Progenitor cell of endocrine pancreas (in vitro differentiated cells): ENCODE data around the gene PDE6B. TPM values are rescaled to one million over a fixed set of nuclear protein-coding genes. Genes with fewer than 3 reads are reported as not detected.

Experiments used
- DNase-seq: peaks from one replicate; pipeline ENCODE4 v3.0.0; 2021; ENCODE audit warnings: low spot score; ENCODE audit not compliant: unreplicated experiment
- H3K27ac Mint-ChIP-seq: 2 replicates; pipeline ENCODE4 v1.8.0; 2021; ENCODE audit warnings: mild to moderate bottlenecking, moderate library complexity, mixed read lengths
- H3K27me3 Mint-ChIP-seq: 2 replicates; pipeline ENCODE4 v1.8.0; 2021; ENCODE audit warnings: mixed read lengths
- H3K36me3 Mint-ChIP-seq: 2 replicates; pipeline ENCODE4 v1.8.0; 2022; ENCODE audit warnings: mixed read lengths; ENCODE audit not compliant: insufficient read depth
- H3K4me1 Mint-ChIP-seq: 2 replicates; pipeline ENCODE4 v1.8.0; 2021; ENCODE audit warnings: low read depth, mixed read lengths
- H3K4me3 Mint-ChIP-seq: 2 replicates; pipeline ENCODE4 v1.8.0; 2021; ENCODE audit warnings: low read depth, mild to moderate bottlenecking, moderate library complexity, mixed read lengths
- H3K9me3 Mint-ChIP-seq: 2 replicates; pipeline ENCODE4 v1.8.0; 2021; ENCODE audit warnings: low read depth, mixed read lengths
- total RNA-seq: library from RNA; stranded (reverse); gene quantifications from 2 replicates; pipeline ENCODE4 v1.2.1, GENCODE V29; 2021
- TF ChIP-seq, protein P1 (sequence below): fragments of 200-600 bp; sonication (generic); IDR thresholded peaks from one replicate; pipeline ENCODE4 v1.5.0; 2021; ENCODE audit warnings: antibody characterized with exemption, mild to moderate bottlenecking; ENCODE audit not compliant: unreplicated experiment

Gene PDE6B
- total RNA-seq, 1 donor from 2014 or later: 10.4 TPM

- Mint-ChIP-seq H3K27ac (no peak overlapping the region), H3K27me3 (no peaks in the 10 kb centered on the region), H3K9me3 (no peaks in the 10 kb centered on the region), H3K4me3 (peak overlapping the region; percentile 47), H3K4me1 (no peaks in the 10 kb centered on the region), H3K36me3 (no peaks in the 10 kb centered on the region)
- DNase-seq: no peak
- TF ChIP-seq, protein P1, sequence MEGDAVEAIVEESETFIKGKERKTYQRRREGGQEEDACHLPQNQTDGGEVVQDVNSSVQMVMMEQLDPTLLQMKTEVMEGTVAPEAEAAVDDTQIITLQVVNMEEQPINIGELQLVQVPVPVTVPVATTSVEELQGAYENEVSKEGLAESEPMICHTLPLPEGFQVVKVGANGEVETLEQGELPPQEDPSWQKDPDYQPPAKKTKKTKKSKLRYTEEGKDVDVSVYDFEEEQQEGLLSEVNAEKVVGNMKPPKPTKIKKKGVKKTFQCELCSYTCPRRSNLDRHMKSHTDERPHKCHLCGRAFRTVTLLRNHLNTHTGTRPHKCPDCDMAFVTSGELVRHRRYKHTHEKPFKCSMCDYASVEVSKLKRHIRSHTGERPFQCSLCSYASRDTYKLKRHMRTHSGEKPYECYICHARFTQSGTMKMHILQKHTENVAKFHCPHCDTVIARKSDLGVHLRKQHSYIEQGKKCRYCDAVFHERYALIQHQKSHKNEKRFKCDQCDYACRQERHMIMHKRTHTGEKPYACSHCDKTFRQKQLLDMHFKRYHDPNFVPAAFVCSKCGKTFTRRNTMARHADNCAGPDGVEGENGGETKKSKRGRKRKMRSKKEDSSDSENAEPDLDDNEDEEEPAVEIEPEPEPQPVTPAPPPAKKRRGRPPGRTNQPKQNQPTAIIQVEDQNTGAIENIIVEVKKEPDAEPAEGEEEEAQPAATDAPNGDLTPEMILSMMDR: no peak
These were observed 54.7 kb downstream of the PDE6B start for GRCh38 chr4:680091-680490.

GRCh38 chr4:680551-680927, 55.2 kb downstream of the PDE6B start:
- Mint-ChIP-seq H3K27me3 (no peaks in the 10 kb centered on the region), H3K36me3 (no peaks in the 10 kb centered on the region), H3K9me3 (no peaks in the 10 kb centered on the region), H3K4me1 (no peaks in the 10 kb centered on the region), H3K4me3 (peak overlapping the region; percentile 47), H3K27ac (no peak overlapping the region)
- TF ChIP-seq, protein P1: no peak
- no peak for DNase-seq

GRCh38 chr4:680928-681645, 55.7 kb downstream of the PDE6B start:
- no peaks in the 10 kb centered on the region for H3K27me3 Mint-ChIP-seq
- TF ChIP-seq, protein P1: no peak
- no peak for DNase-seq
- H3K36me3 Mint-ChIP-seq: no peaks in the 10 kb centered on the region
- no peak overlapping the region for H3K27ac Mint-ChIP-seq
- H3K4me3 Mint-ChIP-seq: peak overlapping the region; percentile 47
- H3K9me3 Mint-ChIP-seq: no peaks in the 10 kb centered on the region
- H3K4me1 Mint-ChIP-seq: no peaks in the 10 kb centered on the region

- Mint-ChIP-seq H3K27ac (no peak overlapping the region), H3K27me3 (no peaks in the 10 kb centered on the region), H3K4me1 (no peaks in the 10 kb centered on the region)
These were observed 56.5 kb downstream of the PDE6B start for GRCh38 chr4:681736-682451.

DNA sequence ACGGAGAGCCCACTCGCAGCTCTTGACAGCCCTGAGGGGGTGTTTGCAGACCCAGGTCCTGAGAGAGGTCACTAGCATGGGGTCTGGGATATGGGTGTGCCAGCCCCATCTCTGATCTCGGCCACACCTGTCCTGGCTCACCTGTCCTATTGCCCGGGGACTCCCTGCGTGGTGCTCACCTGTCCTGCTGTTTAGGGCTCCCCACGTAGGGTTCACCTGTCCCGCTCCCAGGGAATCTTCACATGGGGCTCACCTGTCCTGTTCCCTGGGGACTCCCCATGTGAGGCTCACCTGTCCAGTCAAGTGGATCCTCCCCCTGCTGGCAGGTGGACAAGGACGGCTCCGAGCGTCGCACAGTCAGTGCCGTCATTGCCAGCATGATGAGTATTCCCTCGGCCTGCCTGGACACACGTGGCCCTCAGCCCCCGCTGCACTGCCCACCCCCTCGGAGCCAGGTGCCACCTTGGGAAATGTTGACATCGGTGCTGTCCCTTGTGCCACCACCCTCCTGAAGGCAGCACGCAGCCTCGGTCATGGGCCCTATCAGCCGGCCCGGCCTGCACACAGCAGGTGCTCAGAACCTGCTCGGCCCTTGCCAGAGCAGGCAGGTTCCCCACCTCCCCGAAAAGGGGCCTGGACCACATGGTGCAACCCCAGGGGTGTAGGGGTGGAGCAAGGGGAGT, 57.3 kb downstream of the PDE6B start:
- Mint-ChIP-seq H3K27me3 (no peaks in the 10 kb centered on the region), H3K9me3 (no peaks in the 10 kb centered on the region), H3K4me1 (peaks cover 1% of the 10 kb centered on the region), H3K27ac (no peak overlapping the region), H3K4me3 (no peak overlapping the region), H3K36me3 (no peaks in the 10 kb centered on the region)
- TF ChIP-seq, protein P1: no peak
- DNase-seq: no peak

More at GRCh38 chr4:681736-682451, 56.5 kb downstream of the PDE6B start:
- Mint-ChIP-seq H3K4me3 (peak overlapping the region; percentile 51), H3K36me3 (no peaks in the 10 kb centered on the region), H3K9me3 (no peaks in the 10 kb centered on the region)
- TF ChIP-seq, protein P1: no peak
- DNase-seq: no peak
